H1 (cell line): ENCODE data around the gene LAMA4. TPM values are rescaled to one million over a fixed set of nuclear protein-coding genes. Genes with fewer than 3 reads are reported as not detected.
A peak's percentile ranks its signal among the peaks of the same experiment; 100 is the strongest.

Experiments used
- CTCF ChIA-PET: fragments of 300-600 bp; sonication (Branson Sonifier 250); formaldehyde crosslinking; loops from one replicate; lab custom pipeline; 2021; ENCODE audit not compliant: partially characterized antibody; lab: Charles Lee
- POLR2A ChIA-PET: fragments of 300-600 bp; sonication (Branson Sonifier 250); formaldehyde crosslinking; loops from one replicate; lab custom pipeline; 2021; ENCODE audit warnings: inconsistent platforms; ENCODE audit not compliant: partially characterized antibody; lab: Charles Lee
- DNase-seq, 2 experiments: peaks; one replicate each; pipeline versions ENCODE4 v3.0.0 to v3.0.0-alpha.2; 2010 to 2022; ENCODE audit warnings: low spot score in 2 of 2, low read depth in 1 of 2, mixed read lengths in 1 of 2
- FAIRE-seq: peaks from 2 replicates; lab custom pipeline; 2011; peaks lifted over from hg19 to GRCh38; lab: Jason Lieb, UNC
- H2AFZ ChIP-seq: 2 replicates; pipeline ENCODE4 v1.8.1; 2012; ENCODE audit warnings: low read length, inconsistent platforms
- H2AK5ac ChIP-seq: 2 replicates; pipeline ENCODE4 v1.6.1; 2013; ENCODE audit warnings: low read depth, low read length
- H2BK120ac ChIP-seq: replicated peaks from 2 replicates; pipeline ENCODE3; 2013; ENCODE audit warnings: low read depth, low read length, inconsistent platforms
- H2BK12ac ChIP-seq: 2 replicates; pipeline ENCODE4 v1.6.1; 2013; ENCODE audit warnings: low read depth, low read length
- H2BK15ac ChIP-seq: 2 replicates; pipeline ENCODE4 v1.6.1; 2013; ENCODE audit warnings: low read length
- H2BK20ac ChIP-seq: 2 replicates; pipeline ENCODE4 v1.6.1; 2013; ENCODE audit warnings: low read length
- H2BK5ac ChIP-seq: 2 replicates; pipeline ENCODE4 v1.6.1; 2013; ENCODE audit warnings: low read depth, low read length
- H3K14ac ChIP-seq: 2 replicates; pipeline ENCODE4 v1.6.1; 2013; ENCODE audit warnings: inconsistent platforms; ENCODE audit not compliant: insufficient read length
- H3K18ac ChIP-seq: 2 replicates; pipeline ENCODE4 v1.6.1; 2013; ENCODE audit warnings: low read length; ENCODE audit errors: extremely low read depth
- H3K23ac ChIP-seq: 2 replicates; pipeline ENCODE4 v1.6.1; 2013; ENCODE audit warnings: inconsistent platforms; ENCODE audit not compliant: insufficient read length
- H3K23me2 ChIP-seq: 2 replicates; pipeline ENCODE4 v1.6.1; 2013; ENCODE audit warnings: low read depth, low read length
- H3K27ac ChIP-seq: 2 replicates; pipeline ENCODE4 v1.6.1; 2011; ENCODE audit warnings: low read depth, low read length, inconsistent platforms
- H3K27me3 ChIP-seq, 4 experiments: replicated peaks in 1 of 4; 1 replicate in 1 of 4; 2 replicates in 3 of 4; pipeline versions ENCODE4 v1.6.1 to v1.8.1; 2011 to 2013; ENCODE audit warnings: low read length in 3 of 4, mild to moderate bottlenecking in 3 of 4, inconsistent platforms in 2 of 4, mixed read lengths in 2 of 4, moderate library complexity in 1 of 4; ENCODE audit not compliant: control insufficient read depth in 3 of 4, insufficient read depth in 3 of 4; ENCODE audit errors: extremely low read depth in 1 of 4
- H3K36me3 ChIP-seq, 4 experiments: 2 replicates each; pipeline versions ENCODE4 v1.6.1 to v1.8.1; 2011 to 2013; ENCODE audit warnings: mild to moderate bottlenecking in 4 of 4, low read length in 3 of 4, moderate library complexity in 2 of 4, control low read depth in 1 of 4, inconsistent platforms in 1 of 4; ENCODE audit not compliant: insufficient read depth in 4 of 4, control insufficient read depth in 2 of 4
- H3K4ac ChIP-seq: replicated peaks from 2 replicates; pipeline ENCODE3; 2013; ENCODE audit warnings: low read length, low read depth, mixed read lengths, inconsistent platforms; ENCODE audit not compliant: insufficient read length
- H3K4me1 ChIP-seq, 4 experiments: replicated peaks in 1 of 4; 1 replicate in 1 of 4; 2 replicates in 3 of 4; pipeline versions ENCODE4 v1.6.1 to v1.8.1; 2011 to 2013; ENCODE audit warnings: low read length in 3 of 4, inconsistent platforms in 2 of 4, mixed read lengths in 1 of 4; ENCODE audit not compliant: insufficient read depth in 4 of 4, control insufficient read depth in 3 of 4
- H3K4me2 ChIP-seq, 2 experiments: 2 replicates each; pipeline versions ENCODE4 v1.6.1 to v1.8.1; 2011 to 2013; ENCODE audit warnings: low read depth in 2 of 2, low read length in 2 of 2, control low read depth in 1 of 2, inconsistent platforms in 1 of 2, mild to moderate bottlenecking in 1 of 2; ENCODE audit not compliant: insufficient read depth in 1 of 2
- H3K4me3 ChIP-seq, 4 experiments: fragments of 200-600, 300-600 bp in 1 of 4; sonication (generic), shearing (Covaris generic), sonication (Bioruptor Twin) in 1 of 4; 2 replicates each; pipeline versions ENCODE4 v1.5.1 to v1.8.1; 2011 to 2016; ENCODE audit warnings: low read length in 4 of 4, low read depth in 3 of 4, control low read depth in 2 of 4, inconsistent platforms in 2 of 4, mild to moderate bottlenecking in 2 of 4, mixed read lengths in 1 of 4, moderate library complexity in 1 of 4; ENCODE audit not compliant: insufficient read depth in 2 of 4; ENCODE audit errors: extremely low read depth in 1 of 4
- H3K56ac ChIP-seq: replicated peaks from 2 replicates; pipeline ENCODE3; 2013; ENCODE audit warnings: low read depth, mild to moderate bottlenecking, mixed read lengths, low read length, inconsistent platforms; ENCODE audit not compliant: insufficient read length
- H3K79me1 ChIP-seq: 2 replicates; pipeline ENCODE4 v1.6.1; 2013; ENCODE audit warnings: low read depth, low read length, control low read depth
- H3K79me2 ChIP-seq, 2 experiments: 2 replicates each; pipeline versions ENCODE4 v1.6.1 to v1.8.1; 2012 to 2013; ENCODE audit warnings: low read length in 2 of 2, mild to moderate bottlenecking in 2 of 2, inconsistent platforms in 1 of 2; ENCODE audit not compliant: insufficient read depth in 2 of 2, control insufficient read depth in 1 of 2
- H3K9ac ChIP-seq, 4 experiments: replicated peaks in 1 of 4; 1 replicate in 1 of 4; 2 replicates in 3 of 4; pipeline versions ENCODE4 v1.6.1 to v1.8.1; 2011 to 2013; ENCODE audit warnings: low read depth in 3 of 4, low read length in 3 of 4, control low read depth in 2 of 4, mild to moderate bottlenecking in 2 of 4, moderate library complexity in 2 of 4, inconsistent platforms in 1 of 4; ENCODE audit errors: extremely low read depth in 1 of 4
- H3K9me3 ChIP-seq, 2 experiments: 2 replicates each; pipeline versions ENCODE4 v1.6.1 to v1.8.1; 2012 to 2013; ENCODE audit warnings: mild to moderate bottlenecking in 2 of 2, moderate library complexity in 2 of 2, control low read depth in 1 of 2, inconsistent platforms in 1 of 2, low read depth in 1 of 2, low read length in 1 of 2, mixed read lengths in 1 of 2; ENCODE audit not compliant: insufficient read depth in 2 of 2
- H4K20me1 ChIP-seq, 2 experiments: replicated peaks in 1 of 2; 2 replicates each; pipeline versions ENCODE3 to v1.8.1; 2011 to 2013; ENCODE audit warnings: inconsistent platforms in 2 of 2, low read length in 2 of 2, mild to moderate bottlenecking in 1 of 2; ENCODE audit not compliant: insufficient read depth in 2 of 2, control insufficient read depth in 1 of 2
- H4K5ac ChIP-seq: 2 replicates; pipeline ENCODE4 v1.6.1; 2013; ENCODE audit warnings: low read length, low read depth, mixed read lengths, inconsistent platforms; ENCODE audit not compliant: insufficient read length
- H4K8ac ChIP-seq: 2 replicates; pipeline ENCODE4 v1.8.0; 2013; ENCODE audit warnings: mild to moderate bottlenecking, moderate library complexity, low read length, inconsistent platforms; ENCODE audit not compliant: insufficient read depth; ENCODE audit errors: extremely low read depth
- H4K91ac ChIP-seq: replicated peaks from 2 replicates; pipeline ENCODE3; 2013; ENCODE audit warnings: low read length, mixed read lengths, inconsistent platforms; ENCODE audit not compliant: insufficient read length
- KDM4A ChIP-seq: IDR thresholded peaks from one replicate; pipeline ENCODE4 v1.7.1; 2012; ENCODE audit warnings: low read depth, mild to moderate bottlenecking, moderate library complexity, low read length, inconsistent platforms; ENCODE audit not compliant: severe bottlenecking
- TAF7 ChIP-seq: optimal IDR thresholded peaks from 2 replicates; pipeline ENCODE3; 2011; ENCODE audit warnings: low read depth, mild to moderate bottlenecking, inconsistent platforms, low read length, moderate library complexity, borderline replicate concordance
- WGBS, 2 experiments: shearing (Covaris generic) in 1 of 2; methylation state at CpG; one replicate each; pipeline versions ENCODE4 v1.1.6 to v1.1.7; 2013 to 2015; ENCODE audit warnings: low lambda C conversion rate in 2 of 2, mixed read lengths in 2 of 2, inconsistent platforms in 1 of 2, low coverage in 1 of 2, missing lambda C conversion rate in 1 of 2; ENCODE audit not compliant: insufficient replicate concordance in 2 of 2, insufficient coverage in 1 of 2, insufficient read length in 1 of 2; ENCODE audit errors: extremely low coverage in 1 of 2, missing lambda C conversion rate in 1 of 2; 5-methylcytosine and 5-hydroxymethylcytosine counted together
- long read RNA-seq, 2 experiments: library from RNA in 1 of 2; library from capped mRNA in 1 of 2; stranded (forward); transcript quantifications; one replicate each; pipeline ENCODE4 v2.0.0, GENCODE V29; 2021; ENCODE audit warnings: inconsistent platforms in 1 of 2
- polyA minus RNA-seq, 3 experiments: library from RNA; depleted of rRNA, polyadenylated mRNA; stranded (reverse); fragments of >200 nt; gene quantifications; 1 replicate in 2 of 3; 2 replicates in 1 of 3; pipeline ENCODE4 v1.2.3, GENCODE V29; 2011
- polyA plus RNA-seq, 7 experiments: library from polyadenylated mRNA; depleted of rRNA in 3 of 7; stranded (reverse) in 5 of 7; unstranded in 2 of 7; fragments of >200 nt in 5 of 7; fragments of 200-250 nt in 2 of 7; gene quantifications; 1 replicate in 5 of 7; 2 replicates in 1 of 7; 4 replicates in 1 of 7; pipeline versions ENCODE4 v1.2.1 to v1.2.3, GENCODE V29; 2011 to 2013; ENCODE audit warnings: missing spikeins in 2 of 7, mixed read lengths in 2 of 7
- total RNA-seq: library from RNA; stranded (reverse); fragmentation: NEBNext Ultra II Directional; extraction: Animal tissue kit (Norgen Biotek cat#: 25700); gene quantifications from 2 replicates; pipeline ENCODE4 v1.2.1, GENCODE V29; 2021

Gene LAMA4, protein sequence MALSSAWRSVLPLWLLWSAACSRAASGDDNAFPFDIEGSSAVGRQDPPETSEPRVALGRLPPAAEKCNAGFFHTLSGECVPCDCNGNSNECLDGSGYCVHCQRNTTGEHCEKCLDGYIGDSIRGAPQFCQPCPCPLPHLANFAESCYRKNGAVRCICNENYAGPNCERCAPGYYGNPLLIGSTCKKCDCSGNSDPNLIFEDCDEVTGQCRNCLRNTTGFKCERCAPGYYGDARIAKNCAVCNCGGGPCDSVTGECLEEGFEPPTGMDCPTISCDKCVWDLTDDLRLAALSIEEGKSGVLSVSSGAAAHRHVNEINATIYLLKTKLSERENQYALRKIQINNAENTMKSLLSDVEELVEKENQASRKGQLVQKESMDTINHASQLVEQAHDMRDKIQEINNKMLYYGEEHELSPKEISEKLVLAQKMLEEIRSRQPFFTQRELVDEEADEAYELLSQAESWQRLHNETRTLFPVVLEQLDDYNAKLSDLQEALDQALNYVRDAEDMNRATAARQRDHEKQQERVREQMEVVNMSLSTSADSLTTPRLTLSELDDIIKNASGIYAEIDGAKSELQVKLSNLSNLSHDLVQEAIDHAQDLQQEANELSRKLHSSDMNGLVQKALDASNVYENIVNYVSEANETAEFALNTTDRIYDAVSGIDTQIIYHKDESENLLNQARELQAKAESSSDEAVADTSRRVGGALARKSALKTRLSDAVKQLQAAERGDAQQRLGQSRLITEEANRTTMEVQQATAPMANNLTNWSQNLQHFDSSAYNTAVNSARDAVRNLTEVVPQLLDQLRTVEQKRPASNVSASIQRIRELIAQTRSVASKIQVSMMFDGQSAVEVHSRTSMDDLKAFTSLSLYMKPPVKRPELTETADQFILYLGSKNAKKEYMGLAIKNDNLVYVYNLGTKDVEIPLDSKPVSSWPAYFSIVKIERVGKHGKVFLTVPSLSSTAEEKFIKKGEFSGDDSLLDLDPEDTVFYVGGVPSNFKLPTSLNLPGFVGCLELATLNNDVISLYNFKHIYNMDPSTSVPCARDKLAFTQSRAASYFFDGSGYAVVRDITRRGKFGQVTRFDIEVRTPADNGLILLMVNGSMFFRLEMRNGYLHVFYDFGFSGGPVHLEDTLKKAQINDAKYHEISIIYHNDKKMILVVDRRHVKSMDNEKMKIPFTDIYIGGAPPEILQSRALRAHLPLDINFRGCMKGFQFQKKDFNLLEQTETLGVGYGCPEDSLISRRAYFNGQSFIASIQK (N-terminal part only)
- 0.92 and 1.5 TPM in 2 replicates for total RNA-seq
- polyA plus RNA-seq (2011; rRNA removed) = 0.95 and 2.0 TPM in 2 replicates
- 1.1 TPM for polyA plus RNA-seq (2011; cell fraction: cytosol; rRNA removed)
- 2.0 TPM for polyA plus RNA-seq (2011; cell fraction: nucleus; rRNA removed)
- 0.87 to 1.4 TPM (median 1.1 TPM) in 4 replicates for polyA plus RNA-seq (2012, experiment 1 of 2)
- polyA plus RNA-seq (2012, experiment 2 of 2) = 0.71 TPM
- 4.3 TPM for polyA plus RNA-seq (2013, experiment 1 of 2)
- 4.4 TPM for polyA plus RNA-seq (2013, experiment 2 of 2)
- 1.3 and 2.1 TPM in 2 replicates for polyA minus RNA-seq (2011; rRNA and poly(A)+ RNA removed)
- 1.5 TPM for polyA minus RNA-seq (2011; cell fraction: cytosol; rRNA and poly(A)+ RNA removed)
- 2.7 TPM for polyA minus RNA-seq (2011; cell fraction: nucleus; rRNA and poly(A)+ RNA removed)
- long read RNA-seq, experiment 1 = 0 reads
- long read RNA-seq, experiment 2 = 0 reads

DNA sequence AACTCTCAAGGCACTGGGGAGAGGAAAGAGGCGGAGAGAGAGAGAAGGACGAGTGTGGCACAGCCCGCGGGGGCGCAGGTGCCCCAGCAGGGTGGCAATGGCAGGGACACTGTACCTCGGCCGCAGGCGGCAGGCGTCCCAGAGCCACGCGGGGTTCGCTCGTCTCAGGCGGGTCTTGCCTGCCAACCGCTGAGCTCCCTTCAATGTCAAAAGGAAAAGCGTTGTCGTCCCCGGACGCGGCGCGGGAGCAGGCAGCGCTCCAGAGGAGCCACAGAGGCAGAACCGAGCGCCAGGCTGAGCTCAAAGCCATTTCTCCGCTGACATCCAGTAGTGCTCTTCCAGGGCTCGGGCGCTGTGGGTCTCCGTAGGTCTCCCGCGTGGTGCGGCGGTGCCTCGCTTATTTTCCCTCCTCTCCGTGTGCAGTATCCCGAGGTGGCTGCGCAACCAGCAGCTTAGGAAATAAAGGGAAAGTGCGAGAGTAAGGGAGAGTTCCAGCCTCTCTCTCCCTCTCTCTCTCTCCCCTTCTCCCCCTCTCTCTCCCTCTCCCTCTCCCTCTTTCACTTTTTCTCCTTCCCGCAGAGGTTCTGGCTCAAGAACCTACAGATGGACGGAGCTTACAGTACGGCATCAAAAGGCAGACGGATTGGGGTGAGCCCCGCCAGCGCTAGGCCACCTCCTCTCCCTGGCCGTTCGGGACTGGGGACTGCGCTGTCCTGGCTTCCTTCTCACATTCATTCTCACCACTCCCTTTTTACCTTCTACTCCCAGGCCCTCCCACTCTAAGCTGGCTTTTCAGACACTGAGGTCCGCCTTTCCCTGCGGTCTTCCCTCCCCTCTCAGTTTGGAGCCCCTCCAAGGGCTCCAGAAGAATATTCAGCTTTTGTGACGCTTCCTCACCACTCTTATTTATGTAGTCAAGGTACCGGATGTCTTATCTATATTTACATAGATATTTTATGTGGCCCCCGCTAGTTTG, at the start of gene LAMA4:
TSS of gene LAMA4 (minus strand) at position 727 of the 976 bp plus-strand sequence. CDS start at position 310, 417 bp downstream.
- Histone ChIP-seq H2BK15ac (peak within 1 kb of the TSS; percentile 82; the same call in 1 of the 2 replicates), H3K4me3 (peak within 1 kb of the TSS; percentile 63 to 76 (median 70)), H3K4me2 (peak within 1 kb of the TSS; percentile 89 to 91), H2BK5ac (peak within 1 kb of the TSS; percentile 27; the same call in 1 of the 2 replicates), H3K27me3 (peaks cover 2 to 35% (median 16%) of the 10 kb centered on the region in 4 experiments), H3K56ac (peak within 1 kb of the TSS; percentile 4), H2BK120ac (peak within 1 kb of the TSS; percentile 29), H4K8ac (peak within 1 kb of the TSS; percentile 72; the same call in 1 of the 2 replicates), H2AK5ac (no peak within 1 kb of the TSS), H3K23me2 (peaks cover 12% of the 10 kb centered on the region), H3K14ac (no peak within 1 kb of the TSS), H2AFZ (peak within 1 kb of the TSS; percentile 88), H4K5ac (no peak within 1 kb of the TSS), H3K4ac (no peak within 1 kb of the TSS), H3K4me1 (peaks cover 0 to 7% (median 2%) of the 10 kb centered on the region in 4 experiments; a peak in 3 of 7 replicates), H2BK12ac (no peak within 1 kb of the TSS; the same call in 1 of the 2 replicates), H3K79me1 (no peaks in the 10 kb centered on the region), H3K36me3 (no peaks in the 10 kb centered on the region), H3K23ac (no peak within 1 kb of the TSS), H4K91ac (no peak within 1 kb of the TSS), H3K18ac (peak within 1 kb of the TSS; percentile 6; the same call in 1 of the 2 replicates), H3K9ac (no peak within 1 kb of the TSS), H3K9me3 (no peaks in the 10 kb centered on the region), H3K79me2 (no peaks in the 10 kb centered on the region), H2BK20ac (peak within 1 kb of the TSS; percentile 65; the same call in 1 of the 2 replicates), H3K27ac (no peak within 1 kb of the TSS), H4K20me1 (no peaks in the 10 kb centered on the region)
- FAIRE-seq = no peak
- 5% methylated on average over 47 of the region's 52 CpGs; no CpG with 5 or more reads in 1 of the 2 experiments for WGBS, 2 experiments
- peak in 1 of 2 experiments; percentile 74 for DNase-seq
- ChIA-PET CTCF (interaction anchor here (0.7 to 2.7 kb wide), 14 partner anchors 10 to 92 kb away, joined by 3 to 16 read pairs (median 4); no protein-coding TSS in a partner anchor), POLR2A (interaction anchor here (1.2 to 1.4 kb wide), 2 partner anchors 10 kb away, joined by 4 to 6 read pairs; no protein-coding TSS in a partner anchor)
- TF ChIP-seq TAF7 = no peak
- peak; percentile 98 for TF ChIP-seq KDM4A
